Mononuclear cell (primary cell): ENCODE measurements around the gene WDR33. TPM values are rescaled to one million over a fixed set of nuclear protein-coding genes. Genes with fewer than 3 reads are reported as not detected.

ENCODE experiments used
- H3K27me3 ChIP-seq: 2 replicates; pipeline ENCODE4 v1.6.0; 2011; ENCODE audit warnings: low read length, control low read depth; ENCODE audit not compliant: insufficient read depth
- H3K4me1 ChIP-seq: 2 replicates; pipeline ENCODE4 v1.5.1; 2011; ENCODE audit warnings: mild to moderate bottlenecking, low read length, control low read depth; ENCODE audit not compliant: insufficient read depth
- H3K4me3 ChIP-seq: 2 replicates; pipeline ENCODE4 v1.5.1; 2011; ENCODE audit warnings: mild to moderate bottlenecking, low read length, moderate library complexity
- H3K9me3 ChIP-seq: 2 replicates; pipeline ENCODE4 v1.5.1; 2011; ENCODE audit warnings: low read depth, mild to moderate bottlenecking, control low read depth, low read length
- total RNA-seq: library from RNA; depleted of rRNA; stranded (reverse); fragments of >200 nt; gene quantifications from one replicate; pipeline ENCODE4 v1.2.3, GENCODE V29; 2012

Gene WDR33
- total RNA-seq, 1 donor = 68.0 TPM

GRCh38 chr2:127651381-127651809, 159.6 kb downstream of the WDR33 start:
- Histone ChIP-seq H3K9me3 (no peaks in the 10 kb centered on the region), H3K27me3 (no peaks in the 10 kb centered on the region), H3K4me1 (peaks cover 16% of the 10 kb centered on the region), H3K4me3 (no peak overlapping the region)

Other genes with a start within 250 kb of the WDR33 start
- gene GPR17, start 165.0 kb downstream of the WDR33 start, total RNA-seq = not detected
- gene LIMS2, start 135.6 kb downstream of the WDR33 start, total RNA-seq = 1.2 TPM
- gene SFT2D3, start 109.7 kb downstream of the WDR33 start, total RNA-seq = 14.8 TPM
- 17.0 TPM for gene POLR2D, start 47.0 kb upstream of the WDR33 start, total RNA-seq
- 7.0 TPM for gene AMMECR1L, start 74.8 kb upstream of the WDR33 start, total RNA-seq
- gene SAP130, start 216.9 kb upstream of the WDR33 start, total RNA-seq = 9.0 TPM